HG02981 (cell line): Measurements from ENCODE around the gene ESRRB.

Experiments used
- ATAC-seq: cut with Tn5 transposase; IDR thresholded peaks from one replicate; pipeline ENCODE4 v1.9.1; 2021; ENCODE audit warnings: mild to moderate bottlenecking, moderate library complexity; ENCODE audit not compliant: unreplicated experiment

The ESRRB gene

GRCh38 chr14:76375947-76376404, at the start of gene ESRRB:
Gene ESRRB, plus strand, starts transcription at chr14:76376137. Its CDS starts 265 bp downstream, at chr14:76376402.
- ATAC-seq, result no peak

- ATAC-seq, result no peak
Measured at GRCh38 chr14:76326918-76327689, 48.8 kb upstream of the ESRRB start.

- ATAC-seq, result no peak
Measured at GRCh38 chr14:76328457-76329137, 47.3 kb upstream of the ESRRB start.

- ATAC-seq, result no peak
Measured at GRCh38 chr14:76329154-76329928, 46.6 kb upstream of the ESRRB start.

- no peak for ATAC-seq
Measured at GRCh38 chr14:76329951-76330350, 46.0 kb upstream of the ESRRB start.

GRCh38 chr14:76330411-76331327, 45.3 kb upstream of the ESRRB start:
- no peak for ATAC-seq

GRCh38 chr14:76331328-76332011, 44.5 kb upstream of the ESRRB start:
- ATAC-seq, result no peak

GRCh38 chr14:76333664-76334063, 42.3 kb upstream of the ESRRB start:
- ATAC-seq, result no peak

- no peak for ATAC-seq
Measured at GRCh38 chr14:76334316-76334715, 41.6 kb upstream of the ESRRB start.

- ATAC-seq, result no peak
Measured at GRCh38 chr14:76336876-76337275, 39.1 kb upstream of the ESRRB start.

GRCh38 chr14:76337635-76338545, 38.0 kb upstream of the ESRRB start:
- no peak for ATAC-seq

GRCh38 chr14:76339728-76340615, 36.0 kb upstream of the ESRRB start:
- ATAC-seq, result no peak

GRCh38 chr14:76343386-76343785, 32.6 kb upstream of the ESRRB start:
- no peak for ATAC-seq

- ATAC-seq, result no peak
Measured at GRCh38 chr14:76346391-76347160, 29.4 kb upstream of the ESRRB start.

GRCh38 chr14:76348898-76349297, 27.0 kb upstream of the ESRRB start:
- no peak for ATAC-seq

GRCh38 chr14:76349993-76350392, 25.9 kb upstream of the ESRRB start:
- no peak for ATAC-seq

GRCh38 chr14:76350671-76351070, 25.3 kb upstream of the ESRRB start:
- ATAC-seq, result no peak
